GM21515 (cell line): Measurements from ENCODE around the gene PPP1R1B.

Source experiments
- ATAC-seq: cut with Tn5 transposase; IDR thresholded peaks from one replicate; pipeline ENCODE4 v1.9.1; 2021; ENCODE audit not compliant: unreplicated experiment

Gene PPP1R1B

GRCh38 chr17:39666231-39666600 is 39.5 kb downstream of the PPP1R1B start:
- ATAC-seq, result no peak

GRCh38 chr17:39666601-39667261 is 40.0 kb downstream of the PPP1R1B start:
- ATAC-seq, result no peak

DNA sequence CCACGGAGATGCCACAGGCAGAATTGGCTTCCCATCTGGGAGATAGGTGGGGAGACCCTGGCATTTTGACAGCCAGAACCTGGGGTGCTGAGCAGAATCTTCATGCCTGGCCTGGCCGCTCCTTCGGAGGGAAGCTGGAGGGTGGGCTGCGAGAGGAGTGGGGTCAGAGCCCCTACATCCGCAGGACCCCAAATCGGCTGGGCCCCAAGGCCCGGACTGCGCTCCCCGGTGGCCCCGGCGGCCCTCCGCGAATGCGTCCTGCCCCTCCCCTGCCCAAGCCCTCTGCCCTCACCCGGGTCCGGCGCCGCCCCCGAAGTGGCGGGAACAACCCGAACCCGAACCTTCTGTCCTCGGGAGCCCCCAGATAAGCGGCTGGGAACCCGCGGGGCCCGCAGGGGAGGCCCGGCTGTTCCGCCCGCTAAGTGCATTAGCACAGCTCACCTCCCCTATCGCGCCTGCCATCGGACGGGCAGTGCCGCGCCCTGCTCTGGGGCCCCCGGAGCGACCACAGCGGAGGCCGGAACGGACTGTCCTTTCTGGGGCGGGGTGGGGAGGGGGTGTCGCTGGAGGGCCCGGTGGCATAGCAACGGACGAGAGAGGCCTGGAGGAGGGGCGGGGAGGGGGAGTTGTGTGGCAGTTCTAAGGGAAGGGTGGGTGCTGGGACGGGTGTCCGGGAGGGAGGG is 40.7 kb downstream of the PPP1R1B start:
- ATAC-seq, result no peak

DNA sequence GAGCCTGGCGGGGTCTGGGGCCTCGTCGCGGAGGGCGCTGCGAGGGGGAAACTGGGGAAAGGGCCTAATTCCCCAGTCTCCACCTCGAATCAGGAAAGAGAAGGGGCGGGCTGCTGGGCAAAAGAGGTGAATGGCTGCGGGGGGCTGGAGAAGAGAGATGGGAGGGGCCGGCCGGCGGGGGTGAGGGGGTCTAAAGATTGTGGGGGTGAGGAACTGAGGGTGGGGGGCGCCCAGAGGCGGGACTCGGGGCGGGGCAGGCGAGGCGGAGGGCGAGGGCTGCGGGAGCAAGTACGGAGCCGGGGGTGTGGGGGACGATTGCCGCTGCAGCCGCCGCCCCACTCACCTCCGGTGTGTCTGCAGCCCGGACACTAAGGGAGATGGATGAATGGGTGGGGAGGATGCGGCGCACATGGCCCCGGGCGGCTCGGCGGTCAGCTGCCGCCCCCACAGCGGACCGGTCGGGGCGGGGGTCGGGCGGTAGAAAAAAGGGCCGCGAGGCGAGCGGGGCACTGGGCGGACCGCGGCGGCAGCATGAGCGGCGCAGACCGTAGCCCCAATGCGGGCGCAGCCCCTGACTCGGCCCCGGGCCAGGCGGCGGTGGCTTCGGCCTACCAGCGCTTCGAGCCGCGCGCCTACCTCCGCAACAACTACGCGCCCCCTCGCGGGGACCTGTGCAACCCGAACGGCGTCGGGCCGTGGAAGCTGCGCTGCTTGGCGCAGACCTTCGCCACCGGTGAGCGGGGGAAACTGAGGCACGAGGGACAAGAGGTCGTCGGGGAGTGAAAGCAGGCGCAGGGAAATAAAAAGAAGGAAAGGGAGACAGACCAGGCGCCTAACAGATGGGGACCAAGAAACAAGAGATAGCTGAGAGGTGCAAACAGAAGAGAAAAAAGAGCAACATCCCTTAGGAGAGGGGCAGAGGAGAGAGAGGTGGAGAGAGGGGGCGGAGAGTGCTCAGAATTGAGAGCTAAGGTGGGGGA is 41.5 kb downstream of the PPP1R1B start, which contains the start of gene PNMT:
TSS of gene PNMT (plus strand) at position 509 of the 980 bp plus-strand sequence. CDS start at position 532, 23 bp downstream.
- no peak for ATAC-seq

- no peak for ATAC-seq
These were observed 43.4 kb downstream of the PPP1R1B start for GRCh38 chr17:39669897-39670735.

GRCh38 chr17:39670746-39671145 is 44.0 kb downstream of the PPP1R1B start:
- ATAC-seq, result no peak

DNA sequence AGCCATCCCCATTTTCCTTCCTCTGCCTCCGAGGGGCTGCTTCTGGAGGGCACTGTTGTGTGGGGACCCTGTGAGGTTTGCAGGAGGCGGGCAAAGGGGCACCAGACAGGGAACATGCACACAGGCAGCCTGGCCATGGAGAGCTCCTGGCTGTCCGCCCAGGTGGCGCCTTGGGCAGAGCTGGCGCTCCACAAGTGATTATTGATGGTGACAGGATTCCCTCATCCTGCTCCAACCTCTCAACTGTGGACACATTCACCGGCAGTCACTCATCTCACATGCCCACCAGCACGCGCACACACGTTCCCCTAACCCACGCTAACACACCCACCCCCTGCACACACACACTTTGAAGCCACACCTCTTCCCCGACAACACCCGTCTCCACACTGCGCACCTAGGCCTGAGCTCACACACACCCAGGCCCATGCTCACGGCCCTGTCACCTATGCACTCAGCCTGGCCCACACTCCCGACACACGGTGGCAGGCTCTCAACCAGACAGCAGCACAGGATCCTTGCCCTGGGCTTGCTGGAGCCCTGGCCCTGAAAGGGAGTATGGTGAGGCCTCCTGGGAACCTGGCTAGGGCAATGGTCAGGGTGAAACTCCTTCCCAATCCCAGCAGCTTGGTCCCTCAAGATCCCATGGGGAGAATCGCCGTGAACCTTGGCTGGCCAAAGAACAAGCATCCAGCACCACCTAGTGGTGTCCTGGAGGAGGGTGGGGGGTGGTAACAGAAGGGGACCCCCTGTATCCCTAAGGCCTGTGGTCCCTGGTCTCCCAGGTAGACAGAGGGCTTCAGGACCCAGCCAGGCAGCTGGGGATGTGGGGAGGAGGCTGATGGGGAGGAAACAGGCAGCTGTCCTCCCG is 45.1 kb downstream of the PPP1R1B start:
- no peak for ATAC-seq

DNA sequence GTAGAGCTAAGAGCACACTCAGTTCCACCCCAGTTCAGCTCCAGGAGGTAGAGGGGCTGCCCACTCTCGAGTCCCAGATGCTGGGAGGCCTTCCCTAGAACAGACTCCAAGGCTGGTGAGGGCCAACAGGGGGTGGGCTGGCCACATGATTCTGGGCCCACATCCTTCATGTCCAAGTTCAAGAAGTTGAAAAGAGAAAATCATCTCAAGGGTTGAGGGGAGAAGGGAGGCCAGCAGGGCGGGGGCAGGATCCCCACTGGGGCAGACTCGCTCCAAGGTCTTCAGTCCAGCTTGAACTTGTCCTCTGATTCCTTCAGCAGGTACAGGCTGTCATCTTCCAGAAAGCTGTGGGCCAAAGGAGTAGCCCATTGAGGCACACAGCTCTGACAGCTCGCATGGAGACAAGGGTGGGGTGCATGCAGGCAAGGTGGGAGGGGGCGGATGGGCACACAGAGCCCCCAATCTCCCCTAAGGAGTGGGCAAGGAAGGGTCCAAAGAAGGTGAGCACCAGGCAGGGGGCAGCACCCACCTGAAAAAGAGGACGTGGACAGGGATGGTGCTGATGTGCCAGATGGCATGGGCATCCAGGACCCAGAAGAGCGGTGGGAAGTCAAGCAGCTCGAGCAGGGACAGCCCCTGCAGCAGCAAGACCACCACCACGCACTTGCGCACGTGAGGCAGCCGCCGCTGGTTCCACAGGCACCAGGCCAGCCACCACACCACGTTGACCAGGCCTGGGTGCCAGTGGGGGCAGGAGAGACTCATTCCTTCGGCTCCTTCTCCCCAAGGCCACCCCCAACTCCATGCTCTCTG is 46.0 kb downstream of the PPP1R1B start:
- no peak for ATAC-seq

- no peak for ATAC-seq
These were observed 46.8 kb downstream of the PPP1R1B start for GRCh38 chr17:39673335-39674081.

- ATAC-seq, result no peak
These were observed 47.4 kb downstream of the PPP1R1B start for GRCh38 chr17:39674179-39674578.

- no peak for ATAC-seq
These were observed 48.1 kb downstream of the PPP1R1B start for GRCh38 chr17:39674702-39675389.

DNA sequence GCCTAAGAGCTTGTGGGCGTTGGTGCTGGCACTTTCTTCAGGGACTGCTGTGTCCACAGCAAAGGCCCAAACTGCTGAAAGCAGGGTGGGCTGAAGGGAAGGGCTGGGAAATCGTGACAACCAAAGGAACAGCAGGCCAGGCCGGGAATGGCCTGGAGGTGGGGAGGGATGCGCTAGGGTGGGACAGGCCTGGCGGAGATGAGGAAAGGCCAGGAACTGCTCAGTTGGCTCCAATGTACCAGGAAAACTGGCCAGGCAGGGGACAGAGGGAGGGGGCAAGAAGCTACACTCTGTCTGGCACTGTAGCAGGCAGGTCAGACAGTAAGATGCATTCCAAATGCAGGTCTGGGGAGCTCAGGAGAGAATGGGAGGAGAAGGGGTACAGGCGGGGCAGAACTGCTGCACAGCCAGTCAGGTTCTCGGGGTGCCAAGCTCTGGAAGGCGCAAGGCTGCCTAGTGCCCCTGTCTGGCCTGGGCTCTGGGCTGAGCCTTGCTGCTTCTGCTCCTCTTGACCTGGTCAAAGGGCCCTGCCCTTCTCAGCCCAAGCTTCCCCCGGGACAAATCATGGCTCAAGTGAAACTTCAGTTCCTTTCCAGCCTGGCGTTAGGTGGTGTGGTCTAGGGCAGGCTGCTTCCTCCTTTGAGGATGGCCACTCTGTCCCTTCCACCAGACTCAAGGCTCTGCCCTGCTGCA is 48.8 kb downstream of the PPP1R1B start:
- ATAC-seq, result no peak

GRCh38 chr17:39676198-39676819 is 49.6 kb downstream of the PPP1R1B start:
- no peak for ATAC-seq

GRCh38 chr17:39677072-39677471 is 50.3 kb downstream of the PPP1R1B start:
- no peak for ATAC-seq

DNA sequence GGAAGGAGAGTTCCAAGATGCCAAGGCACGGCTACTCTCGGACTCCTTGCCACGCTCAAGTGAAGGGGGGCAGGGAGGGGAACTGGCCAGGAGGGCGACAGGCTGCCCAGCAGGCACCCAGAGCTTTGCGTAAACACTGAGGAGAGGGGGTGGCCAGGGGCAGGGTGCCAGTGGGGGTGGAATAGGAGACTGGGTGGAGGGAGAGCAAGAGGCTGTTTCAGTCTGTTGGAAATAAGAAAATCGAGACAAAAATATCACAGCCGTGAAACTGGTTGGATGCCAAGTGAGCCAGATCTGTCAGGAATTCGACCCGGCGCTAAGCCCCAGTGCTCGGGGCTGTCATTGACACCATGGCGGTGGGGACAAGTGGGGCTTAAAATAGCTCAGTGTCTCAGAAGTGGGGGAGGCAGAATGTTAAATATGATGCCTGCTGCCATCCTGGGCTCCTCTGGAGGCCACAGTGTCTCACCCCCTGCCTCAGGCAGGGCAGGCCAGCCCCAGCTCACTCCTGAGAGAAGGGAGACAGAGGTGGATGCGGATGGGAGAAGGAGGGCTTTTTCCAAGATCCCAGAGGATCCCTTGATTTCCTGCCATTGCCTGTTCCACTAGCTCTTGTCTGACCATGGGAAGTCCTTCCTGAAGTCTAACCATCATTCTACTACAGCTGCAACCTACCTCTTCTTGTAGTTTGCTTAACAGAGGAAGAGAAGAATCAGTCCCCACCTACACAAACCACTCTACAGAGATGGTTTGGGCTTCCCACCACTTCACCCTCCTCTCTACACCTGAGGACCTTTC is 51.0 kb downstream of the PPP1R1B start:
- no peak for ATAC-seq
